Stimulated activated CD8-positive, alpha-beta memory T cell treated with anti-CD3 and anti-CD28 coated beads, Interleukin-15, amount 100 ng/mL, for 4 hours (primary cell): ENCODE measurements around the gene PHIP.
"Not testable (repeated sequence)": the region's sequence is repeated elsewhere in the genome, so short reads cannot be mapped to it uniquely, and the experiment has no call there.

Experiments used
- DNase-seq, 2 donors: peaks; one replicate each; pipeline ENCODE4 v3.0.0-alpha.2; 2020; ENCODE audit warnings: low read depth in 2 of 2

Gene PHIP

GRCh38 chr6:79078075-79078969 lies at the start of gene PHIP:
TSS of gene PHIP (minus strand) at chr6:79078254. CDS start at chr6:79078068, 186 bp downstream.
- DNase-seq, result peak; percentile 82 to 84

DNA sequence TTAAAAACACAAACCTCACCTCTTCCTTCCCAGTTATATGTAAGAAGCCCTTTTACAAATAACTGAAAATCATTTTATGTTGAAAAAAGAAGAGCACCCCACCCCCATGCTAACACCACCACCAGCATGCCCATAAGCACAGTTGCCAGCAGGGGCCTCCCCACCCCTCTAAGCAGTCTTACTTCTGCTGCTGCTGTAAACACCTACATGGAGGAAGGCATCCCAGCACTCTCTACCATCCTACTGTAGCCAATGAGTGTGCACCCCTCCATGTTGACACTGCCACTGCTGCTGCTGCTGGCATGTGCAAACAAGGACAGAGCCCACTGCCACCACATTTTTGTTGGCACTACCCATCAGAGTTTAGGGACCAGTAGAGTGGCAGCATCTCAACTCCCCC lies 49.6 kb upstream of the PHIP start:
- no peak for DNase-seq

- DNase-seq, result no peak
Measured at GRCh38 chr6:79119217-79119616, 41.2 kb upstream of the PHIP start.

GRCh38 chr6:79117752-79118151 lies 39.7 kb upstream of the PHIP start:
- no peak for DNase-seq

GRCh38 chr6:79115553-79116182 lies 37.6 kb upstream of the PHIP start:
- DNase-seq, result no peak

- no peak for DNase-seq
Measured at GRCh38 chr6:79111549-79111948, 33.5 kb upstream of the PHIP start.

- DNase-seq, result no peak
Measured at GRCh38 chr6:79101164-79101563, 23.1 kb upstream of the PHIP start.

DNA sequence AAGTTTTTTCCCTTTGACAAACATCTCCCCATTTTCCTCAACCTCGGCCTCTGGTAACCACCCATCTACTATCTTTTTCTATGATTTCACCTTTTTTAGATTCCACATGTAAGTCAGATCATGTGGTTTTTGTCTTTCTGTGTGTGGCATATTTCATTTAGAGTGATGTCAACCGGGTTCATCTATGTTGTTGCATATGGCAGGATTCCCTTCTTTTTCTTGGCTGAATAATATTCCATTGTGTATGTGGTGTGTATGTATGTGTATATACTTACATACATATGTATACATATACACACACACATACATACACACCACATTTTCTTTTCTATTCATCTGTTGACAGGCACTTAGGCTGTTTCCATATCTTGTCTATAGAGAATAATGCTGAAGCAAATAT lies 22.2 kb upstream of the PHIP start:
- no peak for DNase-seq

DNA sequence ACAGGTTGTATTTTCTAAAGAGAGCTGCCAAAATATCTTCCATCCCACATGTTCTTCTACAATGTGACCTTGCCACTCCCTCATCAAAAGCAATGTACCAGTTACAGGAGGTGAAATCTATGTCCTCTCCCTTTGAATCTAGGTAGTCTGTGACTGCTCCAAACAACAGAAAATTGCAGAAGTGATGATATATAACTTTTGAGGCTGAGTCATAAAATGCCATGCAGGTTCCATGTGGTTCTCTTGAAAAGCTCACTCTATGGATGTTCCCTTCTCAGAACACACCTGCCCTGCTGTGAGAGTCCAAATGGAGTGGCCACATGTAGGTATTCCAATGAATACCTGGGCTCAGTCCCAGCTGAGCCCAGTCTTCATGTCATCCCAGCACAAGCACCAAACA lies 16.9 kb upstream of the PHIP start:
- no peak for DNase-seq

GRCh38 chr6:79091801-79092200 lies 13.7 kb upstream of the PHIP start:
- DNase-seq, result not testable (repeated sequence)

DNA sequence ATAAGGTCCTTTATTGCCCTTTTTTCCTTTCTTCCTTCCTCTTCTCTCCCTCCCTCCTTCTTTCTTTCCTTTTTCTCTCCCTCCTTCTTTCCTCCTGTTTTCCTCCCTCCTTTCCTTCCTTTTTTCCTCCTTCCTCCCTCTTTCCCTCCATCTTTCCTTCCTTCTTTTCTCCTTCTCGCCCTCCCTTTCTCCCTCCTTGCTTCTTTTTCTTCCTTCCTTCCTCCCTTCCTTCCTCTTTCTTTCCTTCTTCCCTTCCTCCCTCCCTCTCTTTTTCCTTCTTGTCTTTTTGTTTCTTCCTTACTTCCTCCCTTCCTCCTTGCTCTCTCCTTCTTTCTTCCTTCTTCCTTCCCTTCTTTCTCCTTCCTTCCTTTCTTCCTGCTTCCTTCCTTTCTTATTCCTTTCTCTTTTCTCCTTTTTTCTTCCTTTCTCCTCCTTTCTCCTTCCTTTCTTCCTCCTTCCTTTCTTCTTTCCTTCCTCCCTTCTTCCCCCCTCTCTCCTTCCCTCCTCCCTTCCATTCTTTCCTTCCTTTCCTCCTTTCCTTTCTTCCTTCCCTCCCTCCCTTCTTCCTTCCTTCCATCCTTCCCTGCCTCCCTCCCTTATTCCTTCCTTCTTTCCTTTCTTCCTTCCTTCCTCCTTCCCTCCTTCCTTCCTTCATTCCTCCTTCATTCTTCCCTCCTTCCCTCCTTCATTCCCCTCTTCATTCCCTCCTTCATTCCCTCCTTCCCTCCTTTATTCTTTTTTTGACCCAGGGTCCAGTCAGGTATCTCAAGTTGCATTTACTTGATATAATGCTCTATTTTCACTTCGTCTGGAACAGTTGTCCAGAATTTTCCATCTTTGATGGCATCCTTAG lies 11.7 kb upstream of the PHIP start:
- no peak for DNase-seq

DNA sequence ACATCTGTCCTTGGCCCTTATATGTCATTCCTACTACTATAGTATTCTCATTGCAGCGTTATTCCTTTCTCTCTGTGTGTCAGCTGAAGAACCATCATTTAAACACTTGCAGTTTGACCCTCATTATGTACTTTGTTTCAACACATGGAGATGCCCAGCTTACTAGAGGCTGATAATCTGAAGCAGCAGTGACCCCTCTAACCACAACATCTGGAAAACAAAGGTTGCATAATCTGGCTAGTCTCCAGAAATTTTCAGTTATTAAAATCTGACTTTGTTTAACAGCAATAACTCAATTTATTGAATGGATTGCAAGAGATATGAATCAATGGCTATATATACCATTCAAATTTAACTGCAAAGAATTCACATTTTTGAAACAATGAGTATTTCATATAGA lies 6.6 kb upstream of the PHIP start:
- no peak for DNase-seq

- no peak for DNase-seq
Measured at GRCh38 chr6:79082304-79082703, 4.2 kb upstream of the PHIP start.

- DNase-seq, result no peak
Measured at GRCh38 chr6:79081663-79082062, 3.6 kb upstream of the PHIP start.

DNA sequence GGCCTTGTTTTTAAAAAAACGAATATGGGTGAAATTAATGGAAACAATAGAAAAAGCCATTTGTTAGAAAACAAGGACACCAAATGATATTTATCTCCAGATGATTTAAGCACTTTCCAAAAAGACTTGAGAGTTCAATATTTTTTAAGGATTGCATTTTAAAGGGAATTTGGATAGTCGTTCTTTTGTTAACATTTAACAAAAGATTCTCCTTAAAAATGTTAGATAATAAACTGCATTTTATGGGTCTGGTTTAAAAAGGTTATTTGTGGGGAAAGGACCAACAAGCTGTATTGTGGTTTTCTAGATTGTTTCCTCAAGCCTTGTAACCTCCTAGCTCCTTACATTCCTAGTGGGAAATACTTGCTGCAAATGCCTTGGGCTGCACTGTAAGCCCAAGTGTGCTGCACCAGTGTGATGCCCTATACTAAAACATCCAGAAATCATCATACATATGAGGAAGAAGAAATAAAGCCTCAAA lies 1.5 kb upstream of the PHIP start:
- DNase-seq, result no peak

DNA sequence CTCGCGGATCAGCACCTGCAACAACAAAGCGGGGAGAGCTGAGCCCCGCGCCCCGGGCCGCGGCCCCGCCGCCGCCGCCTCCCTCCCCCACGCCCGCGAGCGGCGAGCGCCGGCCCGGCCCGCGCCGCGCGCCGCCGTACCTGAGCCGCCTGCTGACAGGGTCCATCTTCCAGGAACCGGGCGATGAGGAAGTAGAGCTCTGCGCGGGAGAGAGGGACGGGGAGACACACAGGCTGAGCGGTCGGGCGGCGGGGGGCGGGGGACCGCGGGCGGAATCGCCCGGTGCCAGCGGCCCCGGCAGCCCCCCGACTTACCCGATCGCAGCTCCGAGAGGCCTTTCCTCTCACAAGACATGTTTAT lies 359 bp downstream of the PHIP start:
- no peak for DNase-seq

- peak; percentile 76 to 85 for DNase-seq
Measured at GRCh38 chr6:79076782-79077641, 1.0 kb downstream of the PHIP start.

- no peak for DNase-seq
Measured at GRCh38 chr6:79076160-79076559, 1.9 kb downstream of the PHIP start.

- DNase-seq, result no peak
Measured at GRCh38 chr6:79073888-79074287, 4.2 kb downstream of the PHIP start.

DNA sequence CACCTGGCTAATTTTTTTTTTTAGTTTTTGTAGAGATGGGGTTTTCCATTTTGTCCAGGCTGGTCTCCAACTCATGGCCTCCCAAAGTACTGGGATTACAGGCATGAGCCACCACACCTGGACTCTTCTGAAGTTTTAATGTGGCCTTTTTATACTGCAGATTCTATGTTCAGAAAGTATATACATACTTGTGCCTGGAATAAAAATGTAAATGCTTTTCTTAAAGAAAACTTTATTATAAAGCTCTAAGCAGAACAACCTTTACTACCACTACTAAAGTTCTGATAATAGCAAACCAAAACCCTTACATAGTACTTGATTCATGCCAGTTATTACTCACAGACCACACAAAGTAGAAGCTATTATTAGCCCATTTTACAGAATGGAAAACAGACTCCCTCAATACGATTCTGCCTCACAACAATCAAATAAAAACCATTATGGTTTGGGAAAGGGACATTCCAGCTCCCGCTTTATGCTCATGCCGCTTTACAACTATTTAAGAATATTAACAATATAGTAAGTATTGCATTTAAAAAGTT lies 5.3 kb downstream of the PHIP start:
- no peak for DNase-seq

DNA sequence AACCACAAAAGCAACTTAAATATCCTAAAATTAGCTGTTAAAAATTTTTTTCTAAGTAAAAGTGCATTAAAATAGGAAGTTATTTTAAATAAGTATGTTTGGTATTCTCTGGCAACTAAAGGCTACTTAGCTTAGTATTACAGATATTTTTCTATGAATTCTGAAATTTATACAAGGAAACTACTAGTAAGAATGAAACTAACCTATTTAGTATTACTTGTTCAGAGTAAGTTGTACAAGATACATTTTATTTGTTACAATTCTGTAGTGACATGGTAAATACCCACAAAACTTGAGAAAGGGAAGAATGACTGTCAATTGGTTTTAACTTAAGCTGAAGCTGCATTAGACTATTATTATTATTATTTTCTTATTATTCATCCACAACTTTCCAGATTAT lies 6.5 kb downstream of the PHIP start:
- DNase-seq, result no peak
